ENCODE measurements around the gene GFM1. TPM values are rescaled to one million over a fixed set of nuclear protein-coding genes. Genes with fewer than 3 reads are reported as not detected.

Gene GFM1
- total and polyA plus RNA-seq, 2 experiments from 2014 or later = 24.5 to 59.9 TPM

- Histone ChIP-seq H3K4me1 (ENCODE audit: insufficient read depth) (no peaks in the 10 kb centered on the region), H2AFZ (no peak overlapping the region), H4K20me1 (replicated peaks; ENCODE audit: insufficient read depth) (no peaks in the 10 kb centered on the region), H3K79me2 (replicated peaks; ENCODE audit: insufficient read depth) (no peaks in the 10 kb centered on the region), H3K27me3 (ENCODE audit: insufficient read depth) (no peaks in the 10 kb centered on the region), H3F3A (replicated peaks; ENCODE audit: low read depth) (no peaks in the 10 kb centered on the region), H3K27ac (ENCODE audit: low read depth) (no peak overlapping the region), H3K4me2 (no peak overlapping the region), H3K4me3 (no peak overlapping the region), H3K36me3 (ENCODE audit: insufficient read depth) (peaks cover 30% of the 10 kb centered on the region), H3K9me2 (ENCODE audit: insufficient read depth) (no peaks in the 10 kb centered on the region)
- H3K27me3 Mint-ChIP-seq (ENCODE audit: insufficient read depth, low read depth, poor library complexity) = no peaks in the 10 kb centered on the region
- peaks cover 26% of the 10 kb centered on the region; the same call in 2 of the 3 replicates for H3K36me3 Mint-ChIP-seq (ENCODE audit: low read depth)
- H3K4me3 Mint-ChIP-seq = no peak overlapping the region
- no peaks in the 10 kb centered on the region for H3K9me3 Mint-ChIP-seq
- ATAC-seq (no peak), DNase-seq (ENCODE audit: low spot score) (no peak)
- no peak overlapping the region for H3K27ac Mint-ChIP-seq
- no peak for TF ChIP-seq NANOG (IDR thresholded peaks at IDR 0.05; ENCODE audit: borderline replicate concordance)
- no peak for TF ChIP-seq ZNF114 (CRISPR knock-in tag; IDR thresholded peaks at IDR 0.05)
- TF ChIP-seq JUNB (IDR thresholded peaks at IDR 0.05; ENCODE audit: unreplicated experiment) = no peak
- no peak for TF ChIP-seq CREB1 (CRISPR knock-in tag; IDR thresholded peaks at IDR 0.05; ENCODE audit: low read depth)
- H3K4me1 Mint-ChIP-seq = no peaks in the 10 kb centered on the region
Observed at GRCh38 chr3:158663832-158664231, 19.5 kb downstream of the GFM1 start.

DNA sequence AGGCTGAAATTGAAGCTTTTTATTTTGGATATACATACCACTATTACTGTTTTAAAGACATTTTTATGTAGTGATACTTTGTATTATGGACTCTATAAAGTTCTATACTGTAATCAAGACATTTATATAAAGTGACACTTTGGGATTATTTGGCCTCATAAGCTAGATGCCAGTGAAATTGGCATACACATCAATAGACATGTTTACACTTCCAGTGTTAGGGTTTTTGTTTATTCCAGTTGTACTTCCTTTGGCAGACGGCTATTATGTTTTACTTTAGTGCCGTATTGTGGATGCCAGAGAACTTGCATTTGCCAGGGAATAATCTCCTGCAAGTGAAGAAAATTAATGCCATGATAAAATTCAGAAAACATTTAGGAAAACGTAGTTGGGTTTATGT is 22.1 kb downstream of the GFM1 start:
- H3K27ac ChIP-seq (ENCODE audit: low read depth) = no peak overlapping the region
- no peaks in the 10 kb centered on the region for H3F3A ChIP-seq (replicated peaks; ENCODE audit: low read depth)
- DNase-seq (ENCODE audit: low spot score) (no peak), ATAC-seq (no peak)
- H3K4me3 Mint-ChIP-seq = no peak overlapping the region
- H3K79me2 ChIP-seq (replicated peaks; ENCODE audit: insufficient read depth) = no peaks in the 10 kb centered on the region
- H3K36me3 Mint-ChIP-seq (ENCODE audit: low read depth) = peaks cover 18% of the 10 kb centered on the region; the same call in 2 of the 3 replicates
- no peak overlapping the region for H3K4me2 ChIP-seq
- H3K4me1 ChIP-seq (ENCODE audit: insufficient read depth) = peaks cover 4% of the 10 kb centered on the region
- peaks cover 19% of the 10 kb centered on the region for H3K36me3 ChIP-seq (ENCODE audit: insufficient read depth)
- H3K4me1 Mint-ChIP-seq = peaks cover 5% of the 10 kb centered on the region; the same call in 2 of the 3 replicates
- no peaks in the 10 kb centered on the region; the same call in 1 of the 2 replicates for H4K20me1 ChIP-seq (replicated peaks; ENCODE audit: insufficient read depth)
- no peak overlapping the region for H3K27ac Mint-ChIP-seq
- no peak overlapping the region for H2AFZ ChIP-seq
- H3K4me3 ChIP-seq = no peak overlapping the region
- no peaks in the 10 kb centered on the region for H3K9me3 Mint-ChIP-seq
- H3K9me2 ChIP-seq (ENCODE audit: insufficient read depth) = no peaks in the 10 kb centered on the region
- no peaks in the 10 kb centered on the region for H3K27me3 ChIP-seq (ENCODE audit: insufficient read depth)
- H3K27me3 Mint-ChIP-seq (ENCODE audit: insufficient read depth, low read depth, poor library complexity) = no peaks in the 10 kb centered on the region
- no peak for TF ChIP-seq ZNF114 (CRISPR knock-in tag; IDR thresholded peaks at IDR 0.05)
- no peak for TF ChIP-seq POLR2AphosphoS5 (IDR thresholded peaks at IDR 0.05; ENCODE audit: low read depth)
- TF ChIP-seq, protein P1, sequence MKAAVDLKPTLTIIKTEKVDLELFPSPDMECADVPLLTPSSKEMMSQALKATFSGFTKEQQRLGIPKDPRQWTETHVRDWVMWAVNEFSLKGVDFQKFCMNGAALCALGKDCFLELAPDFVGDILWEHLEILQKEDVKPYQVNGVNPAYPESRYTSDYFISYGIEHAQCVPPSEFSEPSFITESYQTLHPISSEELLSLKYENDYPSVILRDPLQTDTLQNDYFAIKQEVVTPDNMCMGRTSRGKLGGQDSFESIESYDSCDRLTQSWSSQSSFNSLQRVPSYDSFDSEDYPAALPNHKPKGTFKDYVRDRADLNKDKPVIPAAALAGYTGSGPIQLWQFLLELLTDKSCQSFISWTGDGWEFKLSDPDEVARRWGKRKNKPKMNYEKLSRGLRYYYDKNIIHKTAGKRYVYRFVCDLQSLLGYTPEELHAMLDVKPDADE (IDR thresholded peaks at IDR 0.05) = no peak
- TF ChIP-seq CTCF (conservative IDR thresholded peaks at IDR 0.05; ENCODE audit: low read depth in 2 of 2) = no peak
- TF ChIP-seq NANOG (IDR thresholded peaks at IDR 0.05; ENCODE audit: borderline replicate concordance) = no peak
- no peak for TF ChIP-seq JUNB (IDR thresholded peaks at IDR 0.05; ENCODE audit: unreplicated experiment)
- no peak for TF ChIP-seq ZNF331 (CRISPR knock-in tag; IDR thresholded peaks at IDR 0.05; ENCODE audit: low read depth)
- TF ChIP-seq, protein P2, sequence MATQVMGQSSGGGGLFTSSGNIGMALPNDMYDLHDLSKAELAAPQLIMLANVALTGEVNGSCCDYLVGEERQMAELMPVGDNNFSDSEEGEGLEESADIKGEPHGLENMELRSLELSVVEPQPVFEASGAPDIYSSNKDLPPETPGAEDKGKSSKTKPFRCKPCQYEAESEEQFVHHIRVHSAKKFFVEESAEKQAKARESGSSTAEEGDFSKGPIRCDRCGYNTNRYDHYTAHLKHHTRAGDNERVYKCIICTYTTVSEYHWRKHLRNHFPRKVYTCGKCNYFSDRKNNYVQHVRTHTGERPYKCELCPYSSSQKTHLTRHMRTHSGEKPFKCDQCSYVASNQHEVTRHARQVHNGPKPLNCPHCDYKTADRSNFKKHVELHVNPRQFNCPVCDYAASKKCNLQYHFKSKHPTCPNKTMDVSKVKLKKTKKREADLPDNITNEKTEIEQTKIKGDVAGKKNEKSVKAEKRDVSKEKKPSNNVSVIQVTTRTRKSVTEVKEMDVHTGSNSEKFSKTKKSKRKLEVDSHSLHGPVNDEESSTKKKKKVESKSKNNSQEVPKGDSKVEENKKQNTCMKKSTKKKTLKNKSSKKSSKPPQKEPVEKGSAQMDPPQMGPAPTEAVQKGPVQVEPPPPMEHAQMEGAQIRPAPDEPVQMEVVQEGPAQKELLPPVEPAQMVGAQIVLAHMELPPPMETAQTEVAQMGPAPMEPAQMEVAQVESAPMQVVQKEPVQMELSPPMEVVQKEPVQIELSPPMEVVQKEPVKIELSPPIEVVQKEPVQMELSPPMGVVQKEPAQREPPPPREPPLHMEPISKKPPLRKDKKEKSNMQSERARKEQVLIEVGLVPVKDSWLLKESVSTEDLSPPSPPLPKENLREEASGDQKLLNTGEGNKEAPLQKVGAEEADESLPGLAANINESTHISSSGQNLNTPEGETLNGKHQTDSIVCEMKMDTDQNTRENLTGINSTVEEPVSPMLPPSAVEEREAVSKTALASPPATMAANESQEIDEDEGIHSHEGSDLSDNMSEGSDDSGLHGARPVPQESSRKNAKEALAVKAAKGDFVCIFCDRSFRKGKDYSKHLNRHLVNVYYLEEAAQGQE (IDR thresholded peaks at IDR 0.05; ENCODE audit: unreplicated experiment) = no peak
- TF ChIP-seq CREB1 (CRISPR knock-in tag; IDR thresholded peaks at IDR 0.05; ENCODE audit: low read depth) = no peak
